Measurements from ENCODE around the gene RASGRP4. TPM values are rescaled to one million over a fixed set of nuclear protein-coding genes. Genes with fewer than 3 reads are reported as not detected.
A peak's percentile ranks its signal among the peaks of the same experiment; 100 is the strongest.

RASGRP4 gene
- total RNA-seq, 3 donors from 2014 or later, result 0.55 to 2.3 (median 2.0) TPM

DNA sequence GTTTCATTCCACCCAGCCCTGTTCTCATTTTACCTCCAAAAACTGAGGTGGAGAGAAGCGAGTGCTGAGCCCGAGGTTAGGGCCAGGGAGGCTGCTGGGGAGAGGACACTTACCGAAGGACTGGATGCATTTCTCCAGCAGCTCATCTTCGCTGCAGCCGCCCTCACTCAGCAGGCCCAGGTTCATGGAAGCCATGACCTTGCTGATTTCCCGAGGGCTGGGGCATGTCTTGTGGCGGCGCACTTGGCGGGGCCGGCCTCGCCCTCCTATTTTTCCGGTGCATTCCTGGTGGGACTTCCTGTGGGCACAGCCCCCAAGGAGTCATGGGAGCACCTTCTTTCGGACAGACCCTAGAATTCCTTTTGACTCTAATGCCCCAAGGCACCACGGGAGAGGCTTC lies 4.2 kb downstream of the RASGRP4 start:
- Histone ChIP-seq H3K4me3 (no peak overlapping the region), H3K9me3 (no peaks in the 10 kb centered on the region), H3K36me3 (ENCODE audit: low read depth) (no peaks in the 10 kb centered on the region), H3K4me1 (ENCODE audit: low read depth) (peaks cover 8% of the 10 kb centered on the region)
- ATAC-seq, result no peak
- intact Hi-C loops (cut with DNase I, micrococcal nuclease), result no loop called here
- TF ChIP-seq, protein P1, sequence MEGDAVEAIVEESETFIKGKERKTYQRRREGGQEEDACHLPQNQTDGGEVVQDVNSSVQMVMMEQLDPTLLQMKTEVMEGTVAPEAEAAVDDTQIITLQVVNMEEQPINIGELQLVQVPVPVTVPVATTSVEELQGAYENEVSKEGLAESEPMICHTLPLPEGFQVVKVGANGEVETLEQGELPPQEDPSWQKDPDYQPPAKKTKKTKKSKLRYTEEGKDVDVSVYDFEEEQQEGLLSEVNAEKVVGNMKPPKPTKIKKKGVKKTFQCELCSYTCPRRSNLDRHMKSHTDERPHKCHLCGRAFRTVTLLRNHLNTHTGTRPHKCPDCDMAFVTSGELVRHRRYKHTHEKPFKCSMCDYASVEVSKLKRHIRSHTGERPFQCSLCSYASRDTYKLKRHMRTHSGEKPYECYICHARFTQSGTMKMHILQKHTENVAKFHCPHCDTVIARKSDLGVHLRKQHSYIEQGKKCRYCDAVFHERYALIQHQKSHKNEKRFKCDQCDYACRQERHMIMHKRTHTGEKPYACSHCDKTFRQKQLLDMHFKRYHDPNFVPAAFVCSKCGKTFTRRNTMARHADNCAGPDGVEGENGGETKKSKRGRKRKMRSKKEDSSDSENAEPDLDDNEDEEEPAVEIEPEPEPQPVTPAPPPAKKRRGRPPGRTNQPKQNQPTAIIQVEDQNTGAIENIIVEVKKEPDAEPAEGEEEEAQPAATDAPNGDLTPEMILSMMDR (IDR thresholded peaks at IDR 0.05), result no peak
- no peak for DNase-seq

DNA sequence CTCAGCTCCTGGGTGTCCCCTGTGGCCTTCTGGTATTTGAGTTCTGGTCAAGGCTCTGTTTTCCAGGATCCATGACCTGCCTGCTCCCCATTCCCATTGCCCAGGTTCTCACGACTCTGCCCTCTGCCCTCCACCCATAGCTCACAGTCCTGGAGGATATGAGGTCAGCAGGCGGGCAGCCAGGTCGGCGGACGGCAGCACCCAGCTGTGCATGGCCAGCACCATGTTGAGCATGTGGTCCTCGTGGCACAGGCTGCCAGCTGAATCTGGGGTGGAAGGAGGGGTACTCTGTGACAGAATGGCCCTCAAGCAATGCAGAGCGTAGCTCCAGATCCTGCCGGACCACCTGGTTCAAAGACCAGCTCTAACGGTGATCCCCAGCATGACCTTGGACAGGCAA lies 5.1 kb downstream of the RASGRP4 start:
- no peak overlapping the region for H3K4me3 ChIP-seq
- ATAC-seq (no peak), DNase-seq (no peak)
- TF ChIP-seq, protein P1 (IDR thresholded peaks at IDR 0.05), result no peak
- H3K4me1 ChIP-seq (ENCODE audit: low read depth), result peaks cover 8% of the 10 kb centered on the region
- no peaks in the 10 kb centered on the region for H3K9me3 ChIP-seq
- intact Hi-C loops (cut with DNase I, micrococcal nuclease), result no loop called here
- H3K36me3 ChIP-seq (ENCODE audit: low read depth), result no peaks in the 10 kb centered on the region

DNA sequence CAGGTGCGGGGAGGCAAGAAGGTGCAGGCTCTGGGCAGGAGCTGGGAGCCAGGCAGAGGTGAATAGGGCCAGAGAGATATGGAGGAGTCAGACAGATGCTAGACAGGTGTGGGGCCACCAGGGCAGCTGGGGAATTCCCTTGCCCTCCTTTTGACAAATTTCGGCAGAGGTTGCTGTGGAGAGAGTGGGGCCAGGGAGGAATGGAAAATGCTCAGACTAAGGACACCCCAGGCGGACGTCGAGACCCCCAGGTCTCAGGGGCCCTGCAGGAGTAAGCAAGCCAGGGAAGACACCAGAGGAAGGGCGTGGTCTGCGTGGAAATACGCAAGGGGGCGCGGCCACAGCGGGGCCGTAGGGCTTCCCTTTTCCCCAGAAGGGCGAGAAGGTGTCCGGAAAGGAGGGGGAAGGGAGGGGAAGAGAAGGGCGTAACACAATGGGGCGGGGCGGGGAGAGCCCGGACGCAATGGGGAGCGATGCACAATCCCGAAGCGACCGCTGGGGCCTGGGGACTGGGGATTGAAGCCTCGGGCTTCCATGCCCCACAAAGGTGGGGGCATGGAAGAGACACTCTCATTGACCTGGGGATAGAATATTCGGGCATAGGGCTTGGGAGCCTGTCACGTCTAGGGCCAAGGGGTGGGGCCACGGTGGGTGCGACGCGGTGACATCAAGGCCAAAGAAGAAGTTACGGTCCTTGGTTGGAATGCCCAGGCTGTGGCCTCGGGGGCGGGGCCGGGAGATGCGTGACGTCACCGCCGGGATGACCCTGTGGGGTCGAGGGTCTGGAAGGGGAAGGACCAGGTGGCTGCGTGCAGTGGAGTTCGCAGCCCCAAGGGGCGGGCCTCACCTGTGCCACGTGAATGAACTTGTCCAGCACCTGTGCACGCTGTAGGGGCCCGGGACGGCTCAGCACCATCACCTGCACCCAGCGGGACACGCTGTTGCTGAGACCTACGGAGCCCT lies 8.2 kb downstream of the RASGRP4 start:
- TF ChIP-seq, protein P1 (IDR thresholded peaks at IDR 0.05), result no peak
- Histone ChIP-seq H3K4me1 (ENCODE audit: low read depth) (peaks cover 8% of the 10 kb centered on the region), H3K9me3 (no peaks in the 10 kb centered on the region), H3K36me3 (ENCODE audit: low read depth) (no peaks in the 10 kb centered on the region), H3K4me3 (no peak overlapping the region)
- intact Hi-C loops (cut with DNase I, micrococcal nuclease), result no loop called here
- peak; percentile 66 to 86 (median 72) for DNase-seq
- peak; percentile 91 for ATAC-seq

DNA sequence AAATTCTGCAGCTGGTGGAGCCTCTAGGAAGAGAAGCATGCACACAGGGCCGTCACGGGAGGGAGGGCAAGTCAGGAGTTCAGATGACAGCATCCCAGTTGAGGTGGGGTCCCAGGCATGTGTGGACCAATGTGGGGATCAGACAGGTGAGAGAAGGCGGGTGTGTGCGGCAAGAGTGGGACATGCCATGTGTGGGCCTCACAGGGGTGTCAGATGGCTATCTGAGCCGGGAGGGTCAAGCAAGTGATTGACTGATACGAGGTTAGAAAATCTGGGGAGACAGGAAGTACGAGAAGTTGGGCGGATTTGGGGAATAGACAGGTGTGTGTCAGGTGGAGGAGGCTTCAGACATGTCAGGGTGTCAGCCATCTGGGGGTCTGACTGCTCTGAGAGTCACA lies 8.9 kb downstream of the RASGRP4 start:
- Histone ChIP-seq H3K4me1 (ENCODE audit: low read depth) (peaks cover 8% of the 10 kb centered on the region), H3K4me3 (no peak overlapping the region), H3K9me3 (no peaks in the 10 kb centered on the region), H3K36me3 (ENCODE audit: low read depth) (no peaks in the 10 kb centered on the region)
- intact Hi-C loops (cut with DNase I, micrococcal nuclease), result no loop called here
- TF ChIP-seq, protein P1 (IDR thresholded peaks at IDR 0.05), result no peak
- ATAC-seq (no peak), DNase-seq (no peak)

DNA sequence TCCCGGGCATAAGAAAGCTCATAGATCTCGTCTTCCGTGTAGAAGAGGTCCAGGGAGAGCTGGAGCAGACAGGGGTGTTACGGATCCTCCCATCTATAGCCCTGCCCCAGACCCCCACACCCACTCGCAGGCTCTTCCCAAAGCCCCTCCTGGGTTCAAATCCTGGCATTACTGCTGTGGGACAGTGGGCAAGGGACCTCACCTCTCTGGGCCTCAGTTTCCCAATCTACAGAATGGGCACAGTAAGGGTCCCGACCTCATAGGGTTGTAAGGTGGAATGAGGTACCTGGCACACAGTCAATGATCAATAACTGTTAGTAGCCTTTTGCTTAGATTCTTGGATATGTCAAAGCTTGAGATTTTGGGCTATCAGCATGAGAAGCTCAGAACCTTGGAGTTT lies 12.6 kb downstream of the RASGRP4 start:
- no peaks in the 10 kb centered on the region for H3K36me3 ChIP-seq (ENCODE audit: low read depth)
- no peaks in the 10 kb centered on the region for H3K9me3 ChIP-seq
- intact Hi-C loops (cut with DNase I, micrococcal nuclease), result no loop called here
- H3K4me1 ChIP-seq (ENCODE audit: low read depth), result peaks cover 8% of the 10 kb centered on the region
- no peak for ATAC-seq
- TF ChIP-seq, protein P1 (IDR thresholded peaks at IDR 0.05), result no peak
- no peak for DNase-seq
- H3K4me3 ChIP-seq, result no peak overlapping the region

Data from mucosa of descending colon (tissue), 3 donors.